Transverse colon (tissue), 1 donor: Measurements from ENCODE around the gene PPP3CA.

Experiments used
- EP300 ChIP-seq: sonication (generic); formaldehyde crosslinking; IDR thresholded peaks from one replicate; pipeline ENCODE4 v1.6.1; 2017; ENCODE audit warnings: antibody characterized with exemption, low read depth
- POLR2A ChIP-seq: fragments of 450-650 bp; IDR thresholded peaks from one replicate; pipeline ENCODE4 v1.6.1; 2016; ENCODE audit warnings: antibody characterized with exemption, mild to moderate bottlenecking, moderate library complexity

DNA sequence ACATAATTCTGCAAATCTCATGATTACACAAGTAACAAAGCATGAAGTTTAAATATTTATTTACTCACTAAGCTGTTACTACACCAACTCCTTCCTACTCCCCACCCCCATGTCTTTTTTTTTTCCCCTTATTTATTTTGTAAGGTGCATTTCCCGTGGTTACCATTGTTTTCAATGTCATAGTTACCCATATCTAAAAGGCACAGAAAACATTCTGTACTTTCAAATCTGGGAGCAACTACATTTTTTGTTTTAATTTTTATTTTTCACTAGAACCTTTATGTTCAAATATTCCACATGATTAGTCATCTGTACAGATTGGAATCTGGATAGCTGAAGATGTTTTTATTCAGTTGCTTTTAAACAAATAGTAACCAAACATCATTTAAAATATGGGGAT is 62.8 kb downstream of the PPP3CA start:
- TF ChIP-seq POLR2A (no peak), EP300 (no peak)
